Stimulated activated CD8-positive, alpha-beta memory T cell treated with anti-CD3 and anti-CD28 coated beads, Interleukin-4, amount 100 ng/mL, for 1 hour (primary cell): ENCODE measurements around the gene C19orf18.

Source experiments
- DNase-seq, 2 donors: peaks; one replicate each; pipeline ENCODE4 v3.0.0-alpha.2; 2020; ENCODE audit warnings: low read depth in 2 of 2, low spot score in 1 of 2

Gene C19orf18

DNA sequence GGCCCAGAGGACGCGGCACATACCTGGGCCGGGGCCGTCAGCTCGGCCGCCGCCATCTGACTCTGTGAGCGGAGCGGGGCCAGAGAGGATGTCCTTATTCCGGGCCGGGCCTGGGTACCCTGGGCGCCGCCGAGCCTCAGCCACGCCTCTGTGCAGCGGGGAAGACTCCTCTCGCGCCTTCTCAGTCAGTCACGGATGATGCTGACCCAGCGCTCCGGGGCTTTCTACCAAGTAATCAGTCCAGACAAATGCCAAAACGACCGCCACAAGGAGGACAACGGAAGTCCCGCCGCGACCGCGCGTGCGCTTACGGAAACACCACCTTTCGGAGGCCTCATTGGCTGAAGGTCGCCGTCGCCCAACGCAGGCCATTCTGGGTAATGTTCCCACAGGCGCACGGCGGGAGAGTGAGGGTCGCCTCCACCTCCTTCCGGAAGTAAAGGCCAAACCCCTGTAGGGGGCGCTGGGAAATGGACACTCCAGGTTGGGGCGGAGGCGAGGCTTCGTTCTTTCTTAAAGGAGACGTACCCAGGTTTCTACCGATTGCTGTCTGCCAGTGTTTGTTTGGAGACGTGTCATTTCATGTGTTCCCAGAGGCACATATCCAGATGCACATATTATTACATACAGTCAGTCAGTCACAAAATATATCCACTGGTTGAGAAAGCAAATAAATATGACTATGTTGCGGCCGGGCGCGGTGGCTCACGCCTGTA, 26.8 kb downstream of the C19orf18 start, which contains the start of gene ZNF256:
Gene ZNF256 (minus strand): TSS at position 288 of the 716 bp plus-strand sequence. CDS start 232 bp downstream, at position 56.
- peak; percentile 71 to 75 for DNase-seq

DNA sequence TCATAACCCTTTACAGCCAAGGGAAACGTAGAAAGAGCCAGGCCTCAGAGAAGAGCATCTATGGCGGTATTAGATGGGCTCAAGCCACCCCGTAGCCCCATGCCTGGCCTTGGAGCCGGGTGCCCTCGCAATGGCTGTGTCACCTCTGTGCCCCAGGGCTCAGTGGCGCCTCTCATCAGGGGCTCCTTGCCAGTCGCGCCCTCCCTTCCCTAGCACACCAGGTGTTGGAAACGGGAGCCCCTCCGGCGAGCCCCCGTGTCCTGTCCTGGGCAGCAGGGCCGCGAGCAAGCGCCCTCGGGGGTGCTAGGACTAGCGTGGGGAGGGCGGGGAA, 27.3 kb downstream of the C19orf18 start:
- no peak for DNase-seq

DNA sequence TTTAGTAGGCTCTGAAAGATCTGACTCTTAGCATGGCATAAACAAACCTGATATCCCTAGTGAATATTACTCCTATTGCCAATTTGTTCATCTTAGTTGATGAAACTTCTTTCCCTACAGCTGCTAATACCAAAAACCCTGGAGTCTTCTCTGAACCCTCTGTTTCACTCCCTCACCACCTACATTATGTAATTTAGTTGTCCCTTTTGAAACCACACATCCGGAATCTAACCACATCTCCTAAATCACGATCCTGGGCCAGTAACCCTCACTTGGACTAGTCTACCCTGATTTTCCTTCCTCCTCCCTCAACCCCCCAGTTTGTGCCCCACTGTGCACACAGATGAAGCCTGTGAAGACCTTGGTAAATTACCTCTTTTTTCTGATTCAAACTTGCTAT, 28.0 kb downstream of the C19orf18 start:
- no peak for DNase-seq

- DNase-seq: no peak
These were observed 32.7 kb downstream of the C19orf18 start for GRCh38 chr19:57941593-57941992.

GRCh38 chr19:57935731-57936130, 38.6 kb downstream of the C19orf18 start:
- no peak for DNase-seq

GRCh38 chr19:57934820-57935665, 39.3 kb downstream of the C19orf18 start, which contains the start of gene ZNF418:
TSS of gene ZNF418 (minus strand) at chr19:57935402. CDS start at chr19:57933822, 1,580 bp downstream.
- DNase-seq: no peak

DNA sequence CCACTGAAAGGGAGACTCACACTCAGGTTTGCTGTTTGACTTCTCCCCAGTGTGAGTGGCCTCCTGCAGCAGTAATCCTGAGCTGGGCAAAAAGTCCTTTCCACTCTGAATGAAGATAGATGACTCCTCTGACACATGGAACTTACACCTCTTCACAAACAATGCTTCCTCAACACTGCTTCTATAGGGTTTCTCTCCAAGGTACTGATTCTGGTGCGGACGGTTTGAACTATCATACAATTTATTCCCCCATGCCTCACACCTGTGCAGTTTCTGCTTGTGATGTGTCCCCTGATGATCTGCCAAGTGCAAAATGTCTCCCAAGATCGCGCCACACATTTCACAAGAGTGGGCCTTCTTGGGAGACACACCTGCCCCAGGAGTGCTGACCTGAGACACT, 46.7 kb downstream of the C19orf18 start:
- no peak for DNase-seq

DNA sequence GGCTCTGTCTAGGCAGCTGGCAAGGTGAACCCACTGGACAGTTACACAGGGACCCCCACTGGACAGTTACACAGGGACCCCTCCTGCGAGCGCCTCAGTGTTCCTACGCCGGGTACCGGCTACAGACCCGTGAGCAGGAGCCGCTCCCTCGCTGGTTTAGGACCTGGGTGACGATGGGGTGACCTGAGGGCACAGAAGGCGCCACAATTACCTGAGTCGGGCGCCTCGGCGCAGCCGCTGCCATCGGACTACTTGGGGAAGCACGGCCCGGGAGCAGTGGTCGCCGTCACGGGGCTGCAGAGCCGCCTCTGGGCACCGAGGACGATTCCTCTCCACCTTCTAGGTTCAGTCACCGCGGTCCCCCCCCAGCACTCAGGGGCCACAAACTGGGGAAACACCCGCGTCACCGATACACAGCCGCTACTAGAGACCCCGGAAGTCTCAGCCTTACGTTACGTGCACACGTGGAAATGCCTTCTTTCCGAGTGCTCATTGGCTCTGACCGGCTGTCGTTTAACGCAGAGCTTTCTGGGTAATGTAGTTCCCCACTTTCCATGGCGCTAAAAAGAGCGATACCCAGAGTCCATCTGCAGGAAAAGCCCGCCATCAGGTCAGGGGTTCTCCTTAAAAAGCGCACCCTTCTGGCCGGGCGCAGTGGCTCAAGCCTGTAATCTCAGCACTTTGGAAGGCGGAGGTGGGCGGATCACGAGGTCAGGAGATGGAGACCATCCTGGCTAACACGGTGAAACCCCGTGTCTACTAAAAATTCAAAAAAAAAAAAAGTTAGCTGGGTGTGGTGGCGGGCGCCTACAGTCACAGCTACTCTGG, 58.0 kb downstream of the C19orf18 start, which contains the start of gene ZNF417:
Gene ZNF417 (minus strand): TSS at position 425 of the 828 bp plus-strand sequence. CDS start 181 bp downstream, at position 244.
- peak; percentile 60 to 70 for DNase-seq

GRCh38 chr19:57914531-57914930, 59.8 kb downstream of the C19orf18 start:
- no peak for DNase-seq
